Psoas muscle (tissue), 8 donors: ENCODE measurements around the gene KIRREL3. TPM values are rescaled to one million over a fixed set of nuclear protein-coding genes. Genes with fewer than 3 reads are reported as not detected.

Source experiments
- ATAC-seq, 4 donors: fragments of 200-7000 bp; cut with Tn5 transposase; one replicate each; pipeline ENCODE4 v1.9.1; 2020; ENCODE audit warnings: moderate library complexity in 3 of 4, mild to moderate bottlenecking in 2 of 4
- DNase-seq, 2 donors: peaks; one replicate each; pipeline ENCODE4 v3.0.0-alpha.2; 2020
- H3K27ac ChIP-seq: fragments of 200-600 bp; one replicate; pipeline ENCODE4 v1.8.0; 2022
- H3K27me3 ChIP-seq, 3 donors: fragments of 200-600 bp in 1 of 3; one replicate each; pipeline versions ENCODE4 v1.6.1 to v1.8.0; 2013 to 2022; ENCODE audit warnings: low read length in 2 of 3, mild to moderate bottlenecking in 2 of 3, moderate library complexity in 1 of 3; ENCODE audit not compliant: insufficient read depth in 3 of 3
- H3K36me3 ChIP-seq, 2 donors: fragments of 200-600 bp in 1 of 2; one replicate each; pipeline versions ENCODE4 v1.6.1 to v1.8.0; 2013 to 2022; ENCODE audit warnings: low read depth in 1 of 2, mild to moderate bottlenecking in 1 of 2, moderate library complexity in 1 of 2; ENCODE audit not compliant: insufficient read depth in 1 of 2
- H3K4me1 ChIP-seq: fragments of 200-600 bp; one replicate; pipeline ENCODE4 v1.8.0; 2022
- H3K4me3 ChIP-seq: fragments of 200-600 bp; one replicate; pipeline ENCODE4 v1.8.0; 2022; ENCODE audit warnings: mild to moderate bottlenecking
- H3K9me3 ChIP-seq: fragments of 200-600 bp; one replicate; pipeline ENCODE4 v1.8.0; 2022
- WGBS, 3 donors: extraction: QIAGEN DNeasy Blood & Tissue Kit; methylation state at CpG; one replicate each; pipeline versions ENCODE4 v1.1.6 to v1.1.7; 2013; 5-methylcytosine and 5-hydroxymethylcytosine counted together
- intact Hi-C, 2 donors: fragments of 100-400 bp; cut with DNase I; formaldehyde crosslinking; loops; one replicate each; pipeline versions ENCODE4 v1.11.0 to v1.14.2; 2022
- polyA plus RNA-seq, 3 donors: library from polyadenylated mRNA; stranded (reverse); fragments of 200-250 nt; gene quantifications; one replicate each; pipeline ENCODE4 v1.2.3, GENCODE V29; 2013
- total RNA-seq, 4 donors: library from RNA; stranded (reverse); fragmentation: NEBNext Ultra II Directional in 2 of 4; extraction: Animal tissue kit (Norgen Biotek cat#: 25700) in 2 of 4; gene quantifications; one replicate each; pipeline versions ENCODE4 v1.2.1 to v1.2.4, GENCODE V29; 2021 to 2023
- TF ChIP-seq, protein P1 (sequence below): fragments of 200-600 bp; IDR thresholded peaks from one replicate; pipeline ENCODE4 v1.8.0; 2022; ENCODE audit warnings: antibody characterized with exemption
- donor health status: healthy with polysubstance abuse.
- donor health status: DM: no; HTN: no; CAD: no; lungs with moderate emphysema.
- donor health status: Bipolar disorder and iron deficiency.
- donor health status: healthy.
- donor health status: DM: yes; HTN: yes; CAD: no.
- donor health status: DM: no; HTN: no; CAD: no.
- donor health status: DM: no; HTN: no; CAD: no.
- donor health status: DM: yes; HTN: yes; CAD: no.

KIRREL3 gene
- total and polyA plus RNA-seq, 7 donors, result 0.04 TPM; not detected in 6

DNA sequence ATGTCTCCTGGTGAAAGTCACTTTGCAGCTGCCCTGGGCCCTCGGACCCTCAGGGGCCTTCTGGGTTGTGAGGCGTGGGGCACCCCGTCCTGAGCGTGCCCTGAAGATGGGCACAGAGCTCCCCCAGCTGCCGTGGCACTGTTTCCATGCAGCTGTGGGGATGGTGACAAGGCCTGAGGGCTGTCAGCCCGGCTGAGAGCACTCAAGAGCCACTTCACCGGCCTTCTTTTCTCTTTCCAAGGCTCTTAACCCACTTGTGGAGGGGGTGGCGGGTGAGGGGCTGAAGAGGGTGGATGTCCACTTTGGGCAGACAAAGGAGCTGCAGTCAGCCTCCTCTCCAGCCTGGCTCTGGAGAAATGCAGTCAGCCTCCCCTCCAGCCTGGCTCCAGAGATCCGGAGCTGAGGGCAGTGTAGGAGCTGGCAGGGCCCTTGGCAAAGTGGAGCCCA is 405.6 kb downstream of the KIRREL3 start:
- TF ChIP-seq, protein P1, sequence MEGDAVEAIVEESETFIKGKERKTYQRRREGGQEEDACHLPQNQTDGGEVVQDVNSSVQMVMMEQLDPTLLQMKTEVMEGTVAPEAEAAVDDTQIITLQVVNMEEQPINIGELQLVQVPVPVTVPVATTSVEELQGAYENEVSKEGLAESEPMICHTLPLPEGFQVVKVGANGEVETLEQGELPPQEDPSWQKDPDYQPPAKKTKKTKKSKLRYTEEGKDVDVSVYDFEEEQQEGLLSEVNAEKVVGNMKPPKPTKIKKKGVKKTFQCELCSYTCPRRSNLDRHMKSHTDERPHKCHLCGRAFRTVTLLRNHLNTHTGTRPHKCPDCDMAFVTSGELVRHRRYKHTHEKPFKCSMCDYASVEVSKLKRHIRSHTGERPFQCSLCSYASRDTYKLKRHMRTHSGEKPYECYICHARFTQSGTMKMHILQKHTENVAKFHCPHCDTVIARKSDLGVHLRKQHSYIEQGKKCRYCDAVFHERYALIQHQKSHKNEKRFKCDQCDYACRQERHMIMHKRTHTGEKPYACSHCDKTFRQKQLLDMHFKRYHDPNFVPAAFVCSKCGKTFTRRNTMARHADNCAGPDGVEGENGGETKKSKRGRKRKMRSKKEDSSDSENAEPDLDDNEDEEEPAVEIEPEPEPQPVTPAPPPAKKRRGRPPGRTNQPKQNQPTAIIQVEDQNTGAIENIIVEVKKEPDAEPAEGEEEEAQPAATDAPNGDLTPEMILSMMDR, result no peak
- WGBS, 3 donors, result 53 to 75% (median 62%) methylated on average over 9 of the region's 9 CpGs
- H3K27me3 ChIP-seq, result peaks cover 0 to 5% (median 3%) of the 10 kb centered on the region in 3 donors

GRCh38 chr11:126592496-126593410 is 407.8 kb downstream of the KIRREL3 start:
- TF ChIP-seq, protein P1, result no peak
- Histone ChIP-seq H3K27me3 (peaks cover 0 to 1% (median 0%) of the 10 kb centered on the region in 3 donors), H3K4me3 (no peak overlapping the region), H3K27ac (no peak overlapping the region), H3K4me1 (no peaks in the 10 kb centered on the region), H3K36me3 (no peaks in the 10 kb centered on the region), H3K9me3 (no peaks in the 10 kb centered on the region)
- intact Hi-C loops, result no loop called here
- WGBS, 3 donors, result 85 to 90% (median 88%) methylated on average over 21 of the region's 21 CpGs
- ATAC-seq, result no peak
- DNase-seq, result no peak

More for the DNA sequence above, 405.6 kb downstream of the KIRREL3 start:
- no peak for ATAC-seq
- intact Hi-C loops, result no loop called here
- no peak for DNase-seq
- H3K4me3 ChIP-seq, result no peak overlapping the region
- no peak overlapping the region for H3K27ac ChIP-seq
- peaks cover 4% of the 10 kb centered on the region for H3K9me3 ChIP-seq
- no peaks in the 10 kb centered on the region for H3K4me1 ChIP-seq
- H3K36me3 ChIP-seq, result no peaks in the 10 kb centered on the region

DNA sequence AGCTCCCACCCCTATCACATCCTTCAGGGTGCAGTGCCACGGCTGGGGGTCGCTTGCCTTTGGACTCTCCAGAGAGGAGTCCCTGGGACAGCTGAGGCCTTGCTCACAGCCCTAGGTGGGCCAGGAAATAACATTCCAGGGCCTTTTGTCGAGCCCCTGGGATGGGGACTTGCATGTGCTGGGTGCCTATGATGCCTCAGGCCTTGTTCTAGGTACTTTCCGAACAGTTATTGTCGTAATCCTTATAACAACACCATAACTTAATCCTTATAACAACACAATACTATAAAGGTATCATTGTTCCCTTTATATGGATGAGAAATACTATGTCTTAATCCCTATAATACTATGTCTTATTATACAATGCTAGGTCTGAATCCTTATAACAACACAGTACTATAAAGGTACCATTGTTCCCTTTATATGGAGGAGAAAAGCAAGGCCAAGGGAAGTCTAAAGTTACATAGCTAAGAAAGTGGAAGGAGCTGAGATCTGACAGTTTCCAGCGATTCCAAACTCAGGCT is 408.5 kb downstream of the KIRREL3 start:
- H3K36me3 ChIP-seq, result no peaks in the 10 kb centered on the region
- H3K4me3 ChIP-seq, result no peak overlapping the region
- no peak overlapping the region for H3K27ac ChIP-seq
- TF ChIP-seq, protein P1, result no peak
- no peaks in the 10 kb centered on the region for H3K4me1 ChIP-seq
- peaks cover 0 to 2% (median 0%) of the 10 kb centered on the region in 3 donors for H3K27me3 ChIP-seq
- H3K9me3 ChIP-seq, result no peaks in the 10 kb centered on the region
- ATAC-seq (no peak), DNase-seq (no peak)
- intact Hi-C loops, result no loop called here
- WGBS, 3 donors, result 89 to 94% (median 90%) methylated on average over 6 of the region's 6 CpGs

DNA sequence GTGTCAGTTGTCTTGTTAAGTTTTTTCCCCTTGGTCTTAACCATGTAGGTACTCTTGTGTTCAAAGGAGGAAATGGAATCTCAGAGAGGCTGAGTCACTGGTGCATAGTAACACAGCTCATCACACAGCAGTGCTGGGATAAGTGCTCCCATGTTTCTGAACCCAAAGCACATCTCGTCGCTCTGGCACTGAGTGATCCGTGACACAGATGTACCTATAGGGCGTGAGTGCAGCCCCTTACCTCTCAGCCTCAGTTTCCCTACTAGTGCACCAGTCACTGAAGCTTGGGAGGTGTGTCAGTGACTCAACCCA is 411.1 kb downstream of the KIRREL3 start:
- 89 to 97% (median 93%) methylated on average over 4 of the region's 4 CpGs for WGBS, 3 donors
- no peak for ATAC-seq
- Histone ChIP-seq H3K27ac (no peak overlapping the region), H3K9me3 (no peaks in the 10 kb centered on the region), H3K36me3 (no peaks in the 10 kb centered on the region), H3K4me3 (no peak overlapping the region), H3K27me3 (peaks cover 0 to 11% (median 0%) of the 10 kb centered on the region in 3 donors), H3K4me1 (no peaks in the 10 kb centered on the region)
- intact Hi-C loops, result no loop called here
- no peak for DNase-seq
- TF ChIP-seq, protein P1, result no peak
